Endodermal cell (in vitro differentiated cells): ENCODE data around the gene C16orf54. TPM values are rescaled to one million over a fixed set of nuclear protein-coding genes. Genes with fewer than 3 reads are reported as not detected.
A peak's percentile ranks its signal among the peaks of the same experiment; 100 is the strongest.
"Not testable (repeated sequence)": the region's sequence is repeated elsewhere in the genome, so short reads cannot be mapped to it uniquely, and the experiment has no call there.

ENCODE experiments used
- DNase-seq: peaks from one replicate; pipeline ENCODE4 v3.0.0-alpha.2; 2017
- H3K27ac ChIP-seq: 2 replicates; pipeline ENCODE4 v1.5.1; 2013; ENCODE audit warnings: mild to moderate bottlenecking, low read depth, low read length, moderate library complexity
- H3K27me3 ChIP-seq: 2 replicates; pipeline ENCODE4 v1.6.1; 2013; ENCODE audit warnings: mild to moderate bottlenecking, low read length, moderate library complexity; ENCODE audit not compliant: insufficient read depth, control insufficient read depth, poor library complexity, severe bottlenecking
- H3K36me3 ChIP-seq: 2 replicates; pipeline ENCODE4 v1.7.0; 2013; ENCODE audit warnings: mild to moderate bottlenecking, low read length, moderate library complexity; ENCODE audit not compliant: control insufficient read depth, insufficient read depth
- H3K4me1 ChIP-seq: one replicate; pipeline ENCODE4 v1.7.0; 2013; ENCODE audit warnings: low read length; ENCODE audit not compliant: control insufficient read depth, insufficient read depth
- H3K4me3 ChIP-seq: 2 replicates; pipeline ENCODE4 v1.5.1; 2013; ENCODE audit warnings: mild to moderate bottlenecking, low read length, moderate library complexity
- H3K9ac ChIP-seq: 2 replicates; pipeline ENCODE4 v1.6.1; 2013; ENCODE audit warnings: mild to moderate bottlenecking, low read length, moderate library complexity; ENCODE audit not compliant: poor library complexity, severe bottlenecking; ENCODE audit errors: extremely low read depth
- H3K9me3 ChIP-seq: 2 replicates; pipeline ENCODE4 v1.6.1; 2013; ENCODE audit warnings: mild to moderate bottlenecking, low read length, moderate library complexity; ENCODE audit not compliant: control insufficient read depth
- H3K27ac Mint-ChIP-seq: 2 replicates; pipeline ENCODE4 v1.8.0; 2020; ENCODE audit warnings: mixed read lengths
- H3K27me3 Mint-ChIP-seq: 2 replicates; pipeline ENCODE4 v1.8.0; 2021; ENCODE audit warnings: mild to moderate bottlenecking, mixed read lengths; ENCODE audit not compliant: insufficient read depth
- H3K36me3 Mint-ChIP-seq: 2 replicates; pipeline ENCODE4 v1.8.0; 2020; ENCODE audit warnings: low read depth, mixed read lengths
- H3K4me1 Mint-ChIP-seq: 2 replicates; pipeline ENCODE4 v1.8.0; 2020; ENCODE audit warnings: mixed read lengths
- H3K4me3 Mint-ChIP-seq: 2 replicates; pipeline ENCODE4 v1.8.0; 2020; ENCODE audit warnings: mild to moderate bottlenecking, moderate library complexity, mixed read lengths
- H3K9me3 Mint-ChIP-seq: 2 replicates; pipeline ENCODE4 v1.8.0; 2020; ENCODE audit warnings: mild to moderate bottlenecking, mixed read lengths
- WGBS, 2 experiments: methylation state at CpG; one replicate each; pipeline versions ENCODE4 v1.1.5 to v1.1.7; 2013; ENCODE audit warnings: missing lambda C conversion rate in 2 of 2, mixed read lengths in 1 of 2; ENCODE audit not compliant: insufficient coverage in 1 of 2, insufficient read length in 1 of 2; 5-methylcytosine and 5-hydroxymethylcytosine counted together
- total RNA-seq, 2 donors: library from RNA; stranded (reverse); fragmentation: NEBNext Ultra II Directional in 1 of 2; extraction: Animal tissue kit (Norgen Biotek cat#: 25700) in 1 of 2; gene quantifications; 2 replicates in 1 of 2; 3 replicates in 1 of 2; pipeline ENCODE4 v1.2.1, GENCODE V29; 2021
- TF ChIP-seq, protein P1 (sequence below): fragments of 200-600 bp; sonication (generic); conservative IDR thresholded peaks from 2 replicates; pipeline ENCODE4 v1.5.0; 2021; ENCODE audit warnings: antibody characterized with exemption, mild to moderate bottlenecking

The C16orf54 gene
- total RNA-seq, 2 donors from 2014 or later: not detected

- no peaks in the 10 kb centered on the region for H3K27me3 ChIP-seq
- 64 to 83% methylated on average over 6 of the region's 6 CpGs for WGBS, 2 experiments
- H3K9me3 Mint-ChIP-seq: no peaks in the 10 kb centered on the region
- H3K36me3 Mint-ChIP-seq: no peaks in the 10 kb centered on the region
- no peak overlapping the region for H3K9ac ChIP-seq
- H3K9me3 ChIP-seq: no peaks in the 10 kb centered on the region
- peaks cover 6% of the 10 kb centered on the region for H3K4me1 Mint-ChIP-seq
- H3K4me3 ChIP-seq: no peak overlapping the region
- no peak overlapping the region for H3K27ac Mint-ChIP-seq
- no peaks in the 10 kb centered on the region for H3K36me3 ChIP-seq
- no peak for DNase-seq
- H3K27me3 Mint-ChIP-seq: peaks cover under 1% of the 10 kb centered on the region
- TF ChIP-seq, protein P1, sequence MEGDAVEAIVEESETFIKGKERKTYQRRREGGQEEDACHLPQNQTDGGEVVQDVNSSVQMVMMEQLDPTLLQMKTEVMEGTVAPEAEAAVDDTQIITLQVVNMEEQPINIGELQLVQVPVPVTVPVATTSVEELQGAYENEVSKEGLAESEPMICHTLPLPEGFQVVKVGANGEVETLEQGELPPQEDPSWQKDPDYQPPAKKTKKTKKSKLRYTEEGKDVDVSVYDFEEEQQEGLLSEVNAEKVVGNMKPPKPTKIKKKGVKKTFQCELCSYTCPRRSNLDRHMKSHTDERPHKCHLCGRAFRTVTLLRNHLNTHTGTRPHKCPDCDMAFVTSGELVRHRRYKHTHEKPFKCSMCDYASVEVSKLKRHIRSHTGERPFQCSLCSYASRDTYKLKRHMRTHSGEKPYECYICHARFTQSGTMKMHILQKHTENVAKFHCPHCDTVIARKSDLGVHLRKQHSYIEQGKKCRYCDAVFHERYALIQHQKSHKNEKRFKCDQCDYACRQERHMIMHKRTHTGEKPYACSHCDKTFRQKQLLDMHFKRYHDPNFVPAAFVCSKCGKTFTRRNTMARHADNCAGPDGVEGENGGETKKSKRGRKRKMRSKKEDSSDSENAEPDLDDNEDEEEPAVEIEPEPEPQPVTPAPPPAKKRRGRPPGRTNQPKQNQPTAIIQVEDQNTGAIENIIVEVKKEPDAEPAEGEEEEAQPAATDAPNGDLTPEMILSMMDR: peak; percentile 46
- H3K4me1 ChIP-seq: no peaks in the 10 kb centered on the region
- no peak overlapping the region for H3K27ac ChIP-seq
- no peak overlapping the region for H3K4me3 Mint-ChIP-seq
These were observed 12.2 kb upstream of the C16orf54 start for GRCh38 chr16:29757950-29758466.

DNA sequence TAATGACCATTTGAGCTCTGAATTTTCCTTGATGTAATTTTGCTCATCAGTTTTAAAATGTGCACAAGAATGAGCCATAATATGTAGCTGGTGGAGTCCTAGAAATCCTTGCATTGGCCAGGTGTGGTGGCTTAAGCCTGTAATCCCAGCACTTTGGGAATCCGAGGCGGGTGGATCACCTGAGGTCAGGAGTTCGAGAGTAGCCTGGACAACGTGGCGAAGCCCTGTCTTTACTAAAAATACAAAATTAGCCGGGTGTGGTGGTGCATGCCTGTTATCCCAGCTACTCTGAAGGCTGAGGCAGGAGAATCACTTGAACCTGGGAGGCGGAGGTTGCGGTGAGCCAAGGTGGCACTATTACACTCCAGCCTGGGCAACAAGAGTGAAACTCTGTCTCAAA lies 11.3 kb upstream of the C16orf54 start:
- not testable (repeated sequence) for H3K9me3 Mint-ChIP-seq, H3K4me1 Mint-ChIP-seq, DNase-seq, H3K27ac ChIP-seq, H3K36me3 Mint-ChIP-seq, H3K27ac Mint-ChIP-seq, H3K27me3 ChIP-seq, H3K9ac ChIP-seq, H3K4me3 ChIP-seq, H3K4me1 ChIP-seq, H3K27me3 Mint-ChIP-seq, H3K9me3 ChIP-seq, H3K36me3 ChIP-seq, H3K4me3 Mint-ChIP-seq
- 92 to 95% methylated on average over 5 to 8 of the region's 8 CpGs for WGBS, 2 experiments

- no peaks in the 10 kb centered on the region for H3K36me3 ChIP-seq
- H3K4me3 Mint-ChIP-seq: no peak overlapping the region
- no peaks in the 10 kb centered on the region for H3K9me3 Mint-ChIP-seq
- peaks cover 6% of the 10 kb centered on the region for H3K4me1 Mint-ChIP-seq
- no peaks in the 10 kb centered on the region for H3K36me3 Mint-ChIP-seq
- TF ChIP-seq, protein P1: no peak
- no peaks in the 10 kb centered on the region for H3K9me3 ChIP-seq
- H3K27ac Mint-ChIP-seq: no peak overlapping the region
- no peaks in the 10 kb centered on the region for H3K4me1 ChIP-seq
- H3K27me3 ChIP-seq: no peaks in the 10 kb centered on the region
- WGBS, 2 experiments: 83 to 100% methylated on average over 1 of the region's 1 CpG
- no peaks in the 10 kb centered on the region for H3K27me3 Mint-ChIP-seq
- no peak overlapping the region for H3K9ac ChIP-seq
- no peak overlapping the region for H3K4me3 ChIP-seq
- H3K27ac ChIP-seq: no peak overlapping the region
- no peak for DNase-seq
These were observed 10.9 kb upstream of the C16orf54 start for GRCh38 chr16:29756654-29757053.

DNA sequence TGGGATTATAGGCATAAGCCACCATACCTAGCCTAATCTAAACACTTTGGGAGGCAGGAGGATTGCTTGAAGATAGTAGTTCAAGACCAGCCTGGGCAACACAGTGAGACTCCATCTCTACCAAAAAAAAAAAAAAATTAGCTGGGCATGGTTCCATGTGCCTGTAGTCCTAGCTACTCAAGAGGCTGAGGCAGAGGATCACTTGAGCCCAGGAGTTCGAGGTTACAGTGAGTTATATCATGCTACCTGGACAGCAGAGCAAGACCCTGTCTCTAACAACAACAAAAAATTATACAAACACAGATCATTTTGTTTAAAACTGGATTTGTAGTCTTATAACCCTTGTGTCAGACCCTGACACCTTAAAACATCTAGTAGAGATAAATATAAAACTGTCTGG lies 7.7 kb upstream of the C16orf54 start:
- WGBS, 2 experiments: 44 to 82% methylated on average over 1 of the region's 1 CpG
- H3K9me3 Mint-ChIP-seq: peaks cover 6% of the 10 kb centered on the region
- H3K27me3 ChIP-seq: no peaks in the 10 kb centered on the region
- no peaks in the 10 kb centered on the region for H3K9me3 ChIP-seq
- H3K36me3 ChIP-seq: no peaks in the 10 kb centered on the region
- no peaks in the 10 kb centered on the region for H3K4me1 ChIP-seq
- no peak for DNase-seq
- H3K4me3 Mint-ChIP-seq: no peak overlapping the region
- H3K4me1 Mint-ChIP-seq: peaks cover 6% of the 10 kb centered on the region
- TF ChIP-seq, protein P1: no peak
- H3K9ac ChIP-seq: no peak overlapping the region
- H3K36me3 Mint-ChIP-seq: peaks cover 6% of the 10 kb centered on the region
- no peak overlapping the region for H3K27ac Mint-ChIP-seq
- H3K27me3 Mint-ChIP-seq: no peaks in the 10 kb centered on the region
- H3K4me3 ChIP-seq: no peak overlapping the region
- no peak overlapping the region for H3K27ac ChIP-seq

DNA sequence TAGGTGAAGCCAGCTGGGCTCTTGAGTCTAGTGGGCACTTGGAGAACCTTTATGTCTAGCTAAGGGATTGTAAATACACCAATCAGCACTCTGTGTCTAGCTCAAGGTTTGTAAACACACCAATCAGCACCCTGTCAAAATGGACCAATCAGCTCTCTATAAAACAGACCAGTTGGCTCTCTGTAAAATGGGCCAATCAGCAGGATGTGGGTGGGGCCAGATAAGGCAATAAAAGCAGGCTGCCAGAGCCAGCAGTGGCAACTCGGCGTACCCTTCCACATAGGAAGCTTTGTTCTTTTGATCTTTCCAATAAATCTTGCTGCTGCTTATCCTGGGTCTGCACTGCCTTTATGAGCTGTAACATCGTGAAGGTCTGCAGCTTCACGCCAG lies 3.0 kb upstream of the C16orf54 start:
- H3K4me1 ChIP-seq, H3K36me3 ChIP-seq, H3K9ac ChIP-seq, DNase-seq, H3K4me3 ChIP-seq, H3K27ac ChIP-seq, H3K9me3 ChIP-seq, H3K4me3 Mint-ChIP-seq, H3K27me3 Mint-ChIP-seq, H3K27ac Mint-ChIP-seq, H3K4me1 Mint-ChIP-seq, H3K27me3 ChIP-seq: not testable (repeated sequence)
- H3K36me3 Mint-ChIP-seq: peaks cover 11% of the 10 kb centered on the region
- WGBS, 2 experiments: 87 to 97% methylated on average over 4 of the region's 4 CpGs
- H3K9me3 Mint-ChIP-seq: peaks cover 16% of the 10 kb centered on the region
